Measurements from ENCODE around the gene PXYLP1.

- no peak for TF ChIP-seq CTCF (IDR thresholded peaks at IDR 0.05)
- TF ChIP-seq POLR2A (IDR thresholded peaks at IDR 0.05): no peak
Observed at GRCh38 chr3:141312354-141313092, 80.9 kb downstream of the PXYLP1 start.

Measured in thyroid gland (tissue), 4 donors.